NCI-H748 (cell line): ENCODE results near the gene PPP1R14B.

Source experiments
- DNase-seq: peaks from one replicate; lab custom pipeline; 2025; ENCODE audit not compliant: unreplicated experiment; lab: John Stamatoyannopoulos, UW

Gene PPP1R14B

GRCh38 chr11:64218628-64219353, 28.0 kb downstream of the PPP1R14B start:
- DNase-seq = no peak

GRCh38 chr11:64216879-64217278, 29.9 kb downstream of the PPP1R14B start:
- DNase-seq = no peak

GRCh38 chr11:64211181-64211872, 35.4 kb downstream of the PPP1R14B start:
- no peak for DNase-seq

- no peak for DNase-seq
These were observed 36.3 kb downstream of the PPP1R14B start for GRCh38 chr11:64210301-64211020.

GRCh38 chr11:64209563-64209843, 37.2 kb downstream of the PPP1R14B start:
- no peak for DNase-seq

GRCh38 chr11:64208796-64209562, 37.8 kb downstream of the PPP1R14B start:
- DNase-seq = no peak

- no peak for DNase-seq
These were observed 38.5 kb downstream of the PPP1R14B start for GRCh38 chr11:64208086-64208795.

GRCh38 chr11:64207256-64208085, 39.3 kb downstream of the PPP1R14B start:
- no peak for DNase-seq

GRCh38 chr11:64206457-64207255, 40.1 kb downstream of the PPP1R14B start, which contains the start of gene FERMT3:
TSS of gene FERMT3 (plus strand) at chr11:64206721. CDS start at chr11:64207365, 644 bp downstream.
- DNase-seq = no peak

- peak; percentile 73 for DNase-seq
These were observed 42.2 kb downstream of the PPP1R14B start for GRCh38 chr11:64204464-64204989.

- DNase-seq = no peak
These were observed 42.7 kb downstream of the PPP1R14B start for GRCh38 chr11:64204080-64204440.

GRCh38 chr11:64203421-64204079, 43.2 kb downstream of the PPP1R14B start:
- DNase-seq = no peak

- DNase-seq = no peak
These were observed 43.8 kb downstream of the PPP1R14B start for GRCh38 chr11:64202992-64203391.

- DNase-seq = no peak
These were observed 45.2 kb downstream of the PPP1R14B start for GRCh38 chr11:64201543-64201942.

- no peak for DNase-seq
These were observed 48.2 kb downstream of the PPP1R14B start for GRCh38 chr11:64198511-64198910.

GRCh38 chr11:64196626-64197025, 50.1 kb downstream of the PPP1R14B start:
- DNase-seq = no peak
